HepG2 (cell line): ENCODE data around the gene ZNF446. TPM values are rescaled to one million over a fixed set of nuclear protein-coding genes. Genes with fewer than 3 reads are reported as not detected.

ENCODE experiments used
- FLYWCH1 ChIP-seq: sonication (generic); formaldehyde crosslinking; IDR thresholded peaks from 2 replicates; pipeline ENCODE4 v1.8.1; 2023; ENCODE audit warnings: mild to moderate bottlenecking, missing genetic modification reagents
- FOXA3 ChIP-seq: IDR thresholded peaks from 2 replicates; pipeline ENCODE4 v1.6.1; 2016; ENCODE audit warnings: missing genetic modification reagents, missing compliant biosample characterization
- NCOR1 ChIP-seq: fragments of 200-600 bp; sonication (generic); IDR thresholded peaks from 2 replicates; pipeline ENCODE4 v1.7.0; 2017; ENCODE audit warnings: antibody characterized with exemption, low read length, borderline replicate concordance
- NONO ChIP-seq, 2 experiments: fragments of 450-650 bp in 1 of 2; sonication (generic) in 1 of 2; formaldehyde crosslinking in 1 of 2; IDR thresholded peaks in 1 of 2; conservative IDR thresholded peaks in 1 of 2; 2 replicates each; pipeline versions ENCODE4 v1.6.1 to v1.8.0; 2017 to 2022; ENCODE audit warnings: mild to moderate bottlenecking in 1 of 2, missing genetic modification reagents in 1 of 2, moderate library complexity in 1 of 2
- PHB2 ChIP-seq: fragments of 450-650 bp; IDR thresholded peaks from 2 replicates; pipeline ENCODE4 v1.6.1; 2018; ENCODE audit not compliant: partially characterized antibody
- RFXAP ChIP-seq: sonication (generic); formaldehyde crosslinking; IDR thresholded peaks from 2 replicates; pipeline ENCODE4 v1.4.0; 2020; ENCODE audit warnings: missing genetic modification reagents, borderline replicate concordance
- SP5 ChIP-seq: IDR thresholded peaks from 2 replicates; pipeline ENCODE4 v1.6.1; 2016; ENCODE audit warnings: low read depth, borderline replicate concordance
- TEAD2 ChIP-seq: sonication (generic); formaldehyde crosslinking; IDR thresholded peaks from 2 replicates; pipeline ENCODE4 v1.9.0; 2021; ENCODE audit warnings: missing genetic modification reagents
- ZBTB21 ChIP-seq: sonication (generic); formaldehyde crosslinking; IDR thresholded peaks from 2 replicates; pipeline ENCODE4 v1.4.0; 2020; ENCODE audit warnings: missing genetic modification reagents
- ZBTB8A ChIP-seq: sonication (generic); formaldehyde crosslinking; IDR thresholded peaks from 2 replicates; pipeline ENCODE4 v1.4.0; 2020; ENCODE audit warnings: mild to moderate bottlenecking, low read depth, missing genetic modification reagents, borderline replicate concordance
- ZNF251 ChIP-seq: sonication (generic); formaldehyde crosslinking; IDR thresholded peaks from 2 replicates; pipeline ENCODE4 v1.9.0; 2021; ENCODE audit warnings: mild to moderate bottlenecking, missing genetic modification reagents
- ZNF326 ChIP-seq: sonication (generic); formaldehyde crosslinking; IDR thresholded peaks from 2 replicates; pipeline ENCODE4 v1.4.0; 2020; ENCODE audit warnings: missing genetic modification reagents, borderline replicate concordance
- ZNF350 ChIP-seq: sonication (generic); formaldehyde crosslinking; IDR thresholded peaks from 2 replicates; pipeline ENCODE4 v1.4.0; 2020; ENCODE audit warnings: mild to moderate bottlenecking, low read depth, missing genetic modification reagents, borderline replicate concordance
- ZNF614 ChIP-seq: IDR thresholded peaks from 2 replicates; pipeline ENCODE4 v1.6.1; 2018; ENCODE audit warnings: missing biosample characterization, missing genetic modification reagents, inconsistent platforms, borderline replicate concordance
- ZNF772 ChIP-seq: sonication (generic); formaldehyde crosslinking; IDR thresholded peaks from 2 replicates; pipeline ENCODE4 v1.5.0; 2020; ENCODE audit warnings: mild to moderate bottlenecking, missing genetic modification reagents
- ZNF777 ChIP-seq: sonication (generic); formaldehyde crosslinking; IDR thresholded peaks from 2 replicates; pipeline ENCODE4 v1.4.0; 2020; ENCODE audit warnings: missing genetic modification reagents
- polyA plus RNA-seq, 8 experiments: library from polyadenylated mRNA; depleted of rRNA in 3 of 8; stranded (reverse) in 7 of 8; unstranded in 1 of 8; fragments of >200 nt; fragmentation: Illumina TruSeq in 4 of 8; extraction: Trizol in 4 of 8; gene quantifications; 2 replicates each; pipeline versions ENCODE4 v1.2.1 to v1.2.3, GENCODE V29; 2011 to 2016; ENCODE audit warnings: low read depth in 4 of 8, missing spikeins in 1 of 8, mixed read lengths in 1 of 8; ENCODE audit not compliant: insufficient read depth in 1 of 8
- total RNA-seq, 5 experiments: library from RNA; depleted of rRNA; stranded (reverse); fragments of >200 nt; fragmentation: Illumina TruSeq; extraction: Trizol; gene quantifications; 2 replicates each; pipeline ENCODE4 v1.2.3, GENCODE V29; 2016; ENCODE audit warnings: low read depth in 1 of 5
- TF ChIP-seq, protein P1 (sequence below): sonication (generic); formaldehyde crosslinking; IDR thresholded peaks from 2 replicates; pipeline ENCODE4 v1.4.0; 2020; ENCODE audit warnings: missing genetic modification reagents
- TF ChIP-seq, protein P2 (sequence below): sonication (generic); formaldehyde crosslinking; IDR thresholded peaks from 2 replicates; pipeline ENCODE4 v1.5.0; 2020; ENCODE audit warnings: missing genetic modification reagents
- TF ChIP-seq, protein P3 (sequence below): sonication (generic); formaldehyde crosslinking; conservative IDR thresholded peaks from 2 replicates; pipeline ENCODE4 v1.8.1; 2023; ENCODE audit warnings: missing genetic modification reagents
- TF ChIP-seq, protein P4 (sequence below): sonication (generic); formaldehyde crosslinking; IDR thresholded peaks from 2 replicates; pipeline ENCODE4 v1.5.0; 2020; ENCODE audit warnings: missing genetic modification reagents
- TF ChIP-seq, protein P5 (sequence below): sonication (generic); formaldehyde crosslinking; IDR thresholded peaks from 2 replicates; pipeline ENCODE4 v1.4.0; 2020; ENCODE audit warnings: mild to moderate bottlenecking, low read depth, missing genetic modification reagents

The ZNF446 gene
- total and polyA plus RNA-seq, 2 of the 13 experiments (the other 11 are each of a cell fraction or from before 2014, with no cell fraction given), result 3.0 to 3.6 TPM

DNA sequence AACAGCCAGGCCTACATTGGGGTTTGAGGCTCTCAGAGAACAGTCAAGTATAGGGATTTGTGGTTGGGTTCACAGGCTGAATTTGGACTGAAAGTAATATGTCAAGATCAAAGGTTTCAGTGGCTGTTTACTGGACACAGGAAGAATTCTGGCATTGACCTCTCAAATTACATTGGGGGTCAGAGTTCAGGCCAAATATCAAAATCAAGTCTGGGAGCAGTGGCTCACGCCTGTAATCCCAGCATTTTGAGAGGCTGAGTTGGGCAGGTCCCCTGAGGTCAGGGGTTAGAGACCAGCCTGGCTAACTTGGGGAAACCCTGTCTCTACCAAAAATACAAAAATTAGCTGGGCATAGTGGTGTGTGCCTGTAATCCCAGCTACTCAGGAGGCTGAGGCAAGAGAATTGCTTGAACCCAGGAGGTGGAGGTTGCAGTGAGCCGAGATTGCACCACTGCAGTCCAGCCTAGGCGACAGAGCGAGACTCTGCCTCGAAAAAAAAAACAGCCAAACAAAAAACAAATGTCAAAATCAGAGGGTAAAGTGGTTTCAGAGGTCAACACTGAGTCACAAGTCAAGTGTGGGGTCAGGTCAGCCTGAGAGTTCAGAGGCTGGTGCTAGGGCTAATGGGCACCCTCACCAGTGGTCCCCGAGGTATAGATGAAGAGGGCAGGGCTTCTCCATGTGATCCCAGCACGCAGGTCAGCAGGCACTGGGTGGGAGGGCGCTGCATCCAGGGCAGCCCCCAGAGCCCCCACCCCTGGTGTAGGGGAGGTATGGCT is 34.1 kb downstream of the ZNF446 start (continued):
- TF ChIP-seq ZBTB8A (CRISPR knock-in tag) (no peak), SP5 (peak; percentile 28; the same call in 1 of the 2 replicates), ZNF350 (CRISPR knock-in tag) (no peak; the same call in 1 of the 2 replicates), FOXA3 (CRISPR knock-in tag) (peak; percentile 46; the same call in 1 of the 2 replicates), ZNF614 (CRISPR knock-in tag) (no peak), FLYWCH1 (CRISPR knock-in tag) (no peak), PHB2 (no peak), NCOR1 (peak; percentile 92), ZNF777 (CRISPR knock-in tag) (no peak), TEAD2 (CRISPR knock-in tag) (no peak), NONO (IDR thresholded peaks at IDR 0.05) (no peak), NONO (CRISPR knock-in tag; conservative IDR thresholded peaks at IDR 0.05) (peak; percentile 30), RFXAP (CRISPR knock-in tag) (no peak), ZBTB21 (CRISPR knock-in tag) (no peak), ZNF772 (CRISPR knock-in tag) (no peak), ZNF251 (CRISPR knock-in tag) (no peak), ZNF326 (CRISPR knock-in tag) (no peak)
- TF ChIP-seq, protein P1, sequence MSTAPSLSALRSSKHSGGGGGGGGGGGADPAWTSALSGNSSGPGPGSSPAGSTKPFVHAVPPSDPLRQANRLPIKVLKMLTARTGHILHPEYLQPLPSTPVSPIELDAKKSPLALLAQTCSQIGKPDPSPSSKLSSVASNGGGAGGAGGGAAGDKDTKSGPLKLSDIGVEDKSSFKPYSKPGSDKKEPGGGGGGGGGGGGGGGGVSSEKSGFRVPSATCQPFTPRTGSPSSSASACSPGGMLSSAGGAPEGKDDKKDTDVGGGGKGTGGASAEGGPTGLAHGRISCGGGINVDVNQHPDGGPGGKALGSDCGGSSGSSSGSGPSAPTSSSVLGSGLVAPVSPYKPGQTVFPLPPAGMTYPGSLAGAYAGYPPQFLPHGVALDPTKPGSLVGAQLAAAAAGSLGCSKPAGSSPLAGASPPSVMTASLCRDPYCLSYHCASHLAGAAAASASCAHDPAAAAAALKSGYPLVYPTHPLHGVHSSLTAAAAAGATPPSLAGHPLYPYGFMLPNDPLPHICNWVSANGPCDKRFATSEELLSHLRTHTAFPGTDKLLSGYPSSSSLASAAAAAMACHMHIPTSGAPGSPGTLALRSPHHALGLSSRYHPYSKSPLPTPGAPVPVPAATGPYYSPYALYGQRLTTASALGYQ, result no peak
- TF ChIP-seq, protein P2, sequence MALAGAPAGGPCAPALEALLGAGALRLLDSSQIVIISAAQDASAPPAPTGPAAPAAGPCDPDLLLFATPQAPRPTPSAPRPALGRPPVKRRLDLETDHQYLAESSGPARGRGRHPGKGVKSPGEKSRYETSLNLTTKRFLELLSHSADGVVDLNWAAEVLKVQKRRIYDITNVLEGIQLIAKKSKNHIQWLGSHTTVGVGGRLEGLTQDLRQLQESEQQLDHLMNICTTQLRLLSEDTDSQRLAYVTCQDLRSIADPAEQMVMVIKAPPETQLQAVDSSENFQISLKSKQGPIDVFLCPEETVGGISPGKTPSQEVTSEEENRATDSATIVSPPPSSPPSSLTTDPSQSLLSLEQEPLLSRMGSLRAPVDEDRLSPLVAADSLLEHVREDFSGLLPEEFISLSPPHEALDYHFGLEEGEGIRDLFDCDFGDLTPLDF, result no peak
- TF ChIP-seq, protein P3, sequence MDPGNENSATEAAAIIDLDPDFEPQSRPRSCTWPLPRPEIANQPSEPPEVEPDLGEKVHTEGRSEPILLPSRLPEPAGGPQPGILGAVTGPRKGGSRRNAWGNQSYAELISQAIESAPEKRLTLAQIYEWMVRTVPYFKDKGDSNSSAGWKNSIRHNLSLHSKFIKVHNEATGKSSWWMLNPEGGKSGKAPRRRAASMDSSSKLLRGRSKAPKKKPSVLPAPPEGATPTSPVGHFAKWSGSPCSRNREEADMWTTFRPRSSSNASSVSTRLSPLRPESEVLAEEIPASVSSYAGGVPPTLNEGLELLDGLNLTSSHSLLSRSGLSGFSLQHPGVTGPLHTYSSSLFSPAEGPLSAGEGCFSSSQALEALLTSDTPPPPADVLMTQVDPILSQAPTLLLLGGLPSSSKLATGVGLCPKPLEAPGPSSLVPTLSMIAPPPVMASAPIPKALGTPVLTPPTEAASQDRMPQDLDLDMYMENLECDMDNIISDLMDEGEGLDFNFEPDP (CRISPR knock-in tag), result 0 out of 2 replicates have a peak, but pooled peaks have one; percentile 12
- TF ChIP-seq, protein P4, sequence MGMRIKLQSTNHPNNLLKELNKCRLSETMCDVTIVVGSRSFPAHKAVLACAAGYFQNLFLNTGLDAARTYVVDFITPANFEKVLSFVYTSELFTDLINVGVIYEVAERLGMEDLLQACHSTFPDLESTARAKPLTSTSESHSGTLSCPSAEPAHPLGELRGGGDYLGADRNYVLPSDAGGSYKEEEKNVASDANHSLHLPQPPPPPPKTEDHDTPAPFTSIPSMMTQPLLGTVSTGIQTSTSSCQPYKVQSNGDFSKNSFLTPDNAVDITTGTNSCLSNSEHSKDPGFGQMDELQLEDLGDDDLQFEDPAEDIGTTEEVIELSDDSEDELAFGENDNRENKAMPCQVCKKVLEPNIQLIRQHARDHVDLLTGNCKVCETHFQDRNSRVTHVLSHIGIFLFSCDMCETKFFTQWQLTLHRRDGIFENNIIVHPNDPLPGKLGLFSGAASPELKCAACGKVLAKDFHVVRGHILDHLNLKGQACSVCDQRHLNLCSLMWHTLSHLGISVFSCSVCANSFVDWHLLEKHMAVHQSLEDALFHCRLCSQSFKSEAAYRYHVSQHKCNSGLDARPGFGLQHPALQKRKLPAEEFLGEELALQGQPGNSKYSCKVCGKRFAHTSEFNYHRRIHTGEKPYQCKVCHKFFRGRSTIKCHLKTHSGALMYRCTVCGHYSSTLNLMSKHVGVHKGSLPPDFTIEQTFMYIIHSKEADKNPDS (CRISPR knock-in tag), result no peak
- TF ChIP-seq, protein P5, sequence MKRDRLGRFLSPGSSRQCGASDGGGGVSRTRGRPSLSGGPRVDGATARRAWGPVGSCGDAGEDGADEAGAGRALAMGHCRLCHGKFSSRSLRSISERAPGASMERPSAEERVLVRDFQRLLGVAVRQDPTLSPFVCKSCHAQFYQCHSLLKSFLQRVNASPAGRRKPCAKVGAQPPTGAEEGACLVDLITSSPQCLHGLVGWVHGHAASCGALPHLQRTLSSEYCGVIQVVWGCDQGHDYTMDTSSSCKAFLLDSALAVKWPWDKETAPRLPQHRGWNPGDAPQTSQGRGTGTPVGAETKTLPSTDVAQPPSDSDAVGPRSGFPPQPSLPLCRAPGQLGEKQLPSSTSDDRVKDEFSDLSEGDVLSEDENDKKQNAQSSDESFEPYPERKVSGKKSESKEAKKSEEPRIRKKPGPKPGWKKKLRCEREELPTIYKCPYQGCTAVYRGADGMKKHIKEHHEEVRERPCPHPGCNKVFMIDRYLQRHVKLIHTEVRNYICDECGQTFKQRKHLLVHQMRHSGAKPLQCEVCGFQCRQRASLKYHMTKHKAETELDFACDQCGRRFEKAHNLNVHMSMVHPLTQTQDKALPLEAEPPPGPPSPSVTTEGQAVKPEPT (CRISPR knock-in tag), result no peak
